ENCODE measurements around the gene NPY. TPM values are rescaled to one million over a fixed set of nuclear protein-coding genes. Genes with fewer than 3 reads are reported as not detected.

Gene NPY
- total RNA-seq, 4 donors from 2014 or later: 5.8 to 19.2 (median 11.9) TPM

DNA sequence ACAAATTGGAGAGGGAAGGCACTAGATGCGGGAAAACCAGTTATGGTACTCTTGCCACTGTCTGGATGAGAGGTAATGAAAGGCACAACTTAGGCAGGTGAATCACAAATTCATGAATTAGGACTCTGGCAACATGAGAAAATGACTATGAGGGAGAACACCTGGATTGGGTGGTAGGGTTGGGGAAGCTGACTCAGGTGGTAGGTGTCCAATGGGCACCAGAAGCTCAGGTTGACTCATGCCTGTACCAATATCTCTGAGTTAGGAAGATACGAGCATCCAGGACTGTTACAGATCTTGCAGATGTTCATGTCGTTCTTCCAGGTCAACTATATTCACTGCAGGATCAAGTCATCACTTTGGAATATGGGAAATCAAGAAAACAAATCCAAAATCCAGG, 56.7 kb downstream of the NPY start:
- 83% methylated on average over 3 of the region's 3 CpGs; no CpG with 5 or more reads in 1 of the 2 donors for WGBS, 2 donors (ENCODE audit: low coverage in 1 of 2)
- H3K4me1 ChIP-seq: no peaks in the 10 kb centered on the region

More for the DNA sequence above, 56.7 kb downstream of the NPY start:
- Histone ChIP-seq H3K9me3 (no peaks in the 10 kb centered on the region), H3K27ac (no peak overlapping the region), H3K4me3 (no peak overlapping the region), H3K27me3 (peaks cover 14% of the 10 kb centered on the region), H3K36me3 (no peaks in the 10 kb centered on the region)
- no peak for TF ChIP-seq POLR2AphosphoS5 (IDR thresholded peaks at IDR 0.05)
- no peak for TF ChIP-seq EP300 (IDR thresholded peaks at IDR 0.05)
- TF ChIP-seq POLR2A (IDR thresholded peaks at IDR 0.05): no peak
- no peak for TF ChIP-seq CTCF (IDR thresholded peaks at IDR 0.05)
- ATAC-seq: no peak

Measured in gastroesophageal sphincter (tissue), 4 donors.